Suppressor macrophage (primary cell): Measurements from ENCODE around the gene SULT1B1.

ENCODE experiments used
- DNase-seq, 4 experiments: peaks; one replicate each; pipeline ENCODE4 v3.0.0-alpha.2; 2020 to 2022

Gene SULT1B1

GRCh38 chr4:69689599-69689998 lies 70.8 kb downstream of the SULT1B1 start:
- peak in 3 of 4 experiments; percentile 56 to 81 (median 65) for DNase-seq

DNA sequence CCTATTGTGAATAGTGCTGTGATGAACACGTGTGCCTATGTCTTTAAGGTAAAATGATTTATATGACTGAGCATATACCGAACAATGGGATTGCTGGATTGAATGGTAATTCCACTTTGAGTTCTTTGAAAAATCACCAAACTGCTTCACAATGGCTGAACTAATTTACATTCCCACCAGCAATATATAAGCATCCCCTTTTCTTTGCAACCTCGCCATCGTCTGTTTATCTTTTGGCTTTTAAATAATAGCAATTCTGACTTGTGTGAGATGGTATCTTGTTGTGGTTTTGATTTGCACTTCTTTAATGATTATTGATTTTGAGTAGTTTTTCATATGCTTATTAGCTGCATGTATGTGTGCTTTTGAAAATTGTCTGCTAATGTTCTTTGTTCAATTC lies 75.6 kb downstream of the SULT1B1 start:
- DNase-seq, result no peak
